GM12872 (cell line): ENCODE measurements around the gene MYH15.

ENCODE experiments used
- CTCF ChIP-seq: IDR thresholded peaks from 3 replicates; pipeline ENCODE4 v1.5.1; 2011; ENCODE audit warnings: low read depth, mild to moderate bottlenecking, low read length, moderate library complexity; ENCODE audit not compliant: insufficient read depth

Gene MYH15

GRCh38 chr3:108412121-108412750 lies 98.2 kb downstream of the MYH15 start:
- no peak for TF ChIP-seq CTCF

GRCh38 chr3:108410531-108410984 lies 99.8 kb downstream of the MYH15 start:
- no peak for TF ChIP-seq CTCF

- TF ChIP-seq CTCF, result no peak
Measured at GRCh38 chr3:108409800-108410178, 100.6 kb downstream of the MYH15 start.

- no peak for TF ChIP-seq CTCF
Measured at GRCh38 chr3:108408883-108409799, 101.3 kb downstream of the MYH15 start.

GRCh38 chr3:108407886-108408285 lies 102.5 kb downstream of the MYH15 start:
- no peak for TF ChIP-seq CTCF

GRCh38 chr3:108406661-108407206 lies 103.7 kb downstream of the MYH15 start:
- TF ChIP-seq CTCF, result peak; percentile 80

- TF ChIP-seq CTCF, result no peak
Measured at GRCh38 chr3:108406063-108406660, 104.2 kb downstream of the MYH15 start.
